ENCODE measurements around the gene TH.

Gene TH

DNA sequence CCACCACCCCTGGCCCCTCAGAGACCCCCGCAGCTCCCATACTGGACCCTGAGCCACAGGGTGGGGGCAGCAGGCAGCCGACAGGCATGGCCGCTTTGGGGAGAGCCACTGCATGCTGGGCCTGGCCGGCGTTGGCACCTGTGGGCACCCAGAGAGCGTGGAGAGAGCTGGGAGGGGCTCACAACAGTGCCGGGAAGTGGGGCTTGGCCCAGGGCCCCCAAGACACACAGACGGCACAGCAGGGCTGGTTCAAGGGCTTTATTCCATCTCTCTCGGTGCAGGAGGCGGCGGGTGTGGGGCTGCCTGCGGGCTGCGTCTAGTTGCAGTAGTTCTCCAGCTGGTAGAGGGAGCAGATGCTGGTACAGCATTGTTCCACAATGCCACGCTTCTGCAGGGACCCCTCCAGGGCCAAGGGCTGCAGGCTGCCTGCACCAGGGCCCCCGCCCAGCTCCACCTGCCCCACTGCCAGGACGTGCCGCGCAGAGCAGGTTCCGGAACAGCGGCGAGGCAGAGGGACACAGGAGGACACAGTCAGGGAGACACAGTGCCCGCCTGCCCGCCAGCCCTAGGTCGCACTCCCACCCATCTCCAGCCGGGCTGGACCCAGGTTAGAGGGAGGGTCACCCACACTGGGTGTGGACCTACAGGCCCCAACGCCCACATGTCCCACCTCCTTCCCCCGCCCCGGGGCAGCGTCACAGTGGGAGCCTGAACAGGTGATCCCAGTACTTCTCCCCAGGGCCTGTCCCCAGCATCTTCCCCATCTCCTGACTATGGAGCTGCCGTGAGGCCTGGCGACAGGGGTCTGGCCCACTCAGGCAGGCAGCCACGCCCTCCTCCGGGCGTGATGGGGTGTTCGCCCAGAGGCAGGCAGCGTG lies 11.8 kb downstream of the TH start:
- no peak overlapping the region for H4K91ac ChIP-seq (ENCODE audit: low read length)
- no peak overlapping the region for H3K27ac ChIP-seq (ENCODE audit: low read length, poor library complexity, severe bottlenecking)
- no peaks in the 10 kb centered on the region for H3K4me1 ChIP-seq (ENCODE audit: control insufficient read depth, insufficient read depth, low read depth, low read length)
- H3K9me3 ChIP-seq (ENCODE audit: control insufficient read depth, low read length): no peaks in the 10 kb centered on the region
- WGBS: 83% methylated on average over 34 of the region's 36 CpGs
- H2BK5ac ChIP-seq (ENCODE audit: low read depth, low read length, poor library complexity, severe bottlenecking): no peak overlapping the region
- H2BK15ac ChIP-seq (ENCODE audit: low read depth, poor library complexity, severe bottlenecking): no peak overlapping the region
- no peak overlapping the region for H2BK120ac ChIP-seq (ENCODE audit: low read depth, low read length)
- no peak overlapping the region for H3K4me3 ChIP-seq (ENCODE audit: insufficient read depth in 1 of 2, low read depth in 1 of 2, low read length in 2 of 2)
- H4K8ac ChIP-seq (ENCODE audit: low read length): no peak overlapping the region
- H3K23ac ChIP-seq (ENCODE audit: low read length in 2 of 2): no peak overlapping the region
- DNase-seq: no peak
- peaks cover 8 to 45% of the 10 kb centered on the region in 2 experiments for H3K27me3 ChIP-seq (ENCODE audit: control insufficient read depth in 1 of 2, insufficient read depth in 1 of 2, low read length in 2 of 2)
- H2AFZ ChIP-seq (ENCODE audit: low read depth, low read length): no peak overlapping the region
- no peaks in the 10 kb centered on the region for H3K79me1 ChIP-seq (replicated peaks; ENCODE audit: low read length, poor library complexity, severe bottlenecking)
- no peak overlapping the region for H2BK12ac ChIP-seq (ENCODE audit: low read length in 2 of 2)
- H3K14ac ChIP-seq (ENCODE audit: low read length in 2 of 2): no peak overlapping the region
- H3K9ac ChIP-seq (ENCODE audit: low read length): no peak overlapping the region
- no peak overlapping the region for H3K4me2 ChIP-seq (ENCODE audit: low read length, poor library complexity, severe bottlenecking)
- no peak overlapping the region for H3K18ac ChIP-seq (ENCODE audit: low read depth in 1 of 2, low read length in 2 of 2)
- no peak overlapping the region for H3K4ac ChIP-seq (ENCODE audit: low read depth in 1 of 2, low read length in 2 of 2)
- no peak overlapping the region for H2AK5ac ChIP-seq (ENCODE audit: low read length, severe bottlenecking)
- H3K36me3 ChIP-seq (ENCODE audit: control insufficient read depth in 1 of 2, insufficient read depth in 2 of 2, low read depth in 1 of 2, low read length in 2 of 2): no peaks in the 10 kb centered on the region

DNA sequence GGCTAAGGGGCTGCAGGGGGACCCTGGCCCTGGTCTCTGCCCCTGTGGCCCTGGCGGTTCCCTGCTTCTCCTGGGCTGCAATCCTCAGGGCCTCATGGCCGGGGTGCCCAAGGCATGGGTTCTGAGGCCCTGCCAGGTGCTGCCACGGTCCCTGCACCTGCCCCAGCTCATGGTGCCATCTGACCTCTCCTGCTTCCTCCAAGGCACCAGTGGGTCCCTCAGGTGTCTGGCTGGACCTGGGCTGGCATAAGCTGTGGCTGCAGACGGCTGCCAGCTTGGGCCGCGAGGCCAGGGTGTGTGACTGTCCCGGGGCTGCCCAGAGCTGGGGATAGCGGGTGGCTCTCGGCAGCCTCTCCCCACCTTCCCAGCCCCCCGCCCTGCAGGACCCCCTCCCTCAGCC lies 12.6 kb downstream of the TH start:
- no peaks in the 10 kb centered on the region for H3K4me1 ChIP-seq (ENCODE audit: control insufficient read depth, insufficient read depth, low read depth, low read length)
- no peaks in the 10 kb centered on the region for H3K36me3 ChIP-seq (ENCODE audit: control insufficient read depth in 1 of 2, insufficient read depth in 2 of 2, low read depth in 1 of 2, low read length in 2 of 2)
- no peak overlapping the region for H3K27ac ChIP-seq (ENCODE audit: low read length, poor library complexity, severe bottlenecking)
- no peak overlapping the region for H3K4me3 ChIP-seq (ENCODE audit: insufficient read depth in 1 of 2, low read depth in 1 of 2, low read length in 2 of 2)
- H2BK12ac ChIP-seq (ENCODE audit: low read length in 2 of 2): no peak overlapping the region
- peak overlapping the region in 1 of 2 experiments; percentile 42 for H3K23ac ChIP-seq (ENCODE audit: low read length in 2 of 2)
- DNase-seq: no peak
- H3K18ac ChIP-seq (ENCODE audit: low read depth in 1 of 2, low read length in 2 of 2): no peak overlapping the region
- H3K4ac ChIP-seq (ENCODE audit: low read depth in 1 of 2, low read length in 2 of 2): no peak overlapping the region
- no peak overlapping the region for H2AK5ac ChIP-seq (ENCODE audit: low read length, severe bottlenecking)
- H3K9me3 ChIP-seq (ENCODE audit: control insufficient read depth, low read length): no peaks in the 10 kb centered on the region
- no peak overlapping the region for H3K4me2 ChIP-seq (ENCODE audit: low read length, poor library complexity, severe bottlenecking)
- no peak overlapping the region for H2BK15ac ChIP-seq (ENCODE audit: low read depth, poor library complexity, severe bottlenecking)
- 86% methylated on average over 4 of the region's 10 CpGs for WGBS
- H3K9ac ChIP-seq (ENCODE audit: low read length): no peak overlapping the region
- H3K27me3 ChIP-seq (ENCODE audit: control insufficient read depth in 1 of 2, insufficient read depth in 1 of 2, low read length in 2 of 2): peaks cover 10 to 47% of the 10 kb centered on the region in 2 experiments
- H3K14ac ChIP-seq (ENCODE audit: low read length in 2 of 2): no peak overlapping the region
- no peak overlapping the region for H2BK5ac ChIP-seq (ENCODE audit: low read depth, low read length, poor library complexity, severe bottlenecking)
- no peaks in the 10 kb centered on the region for H3K79me1 ChIP-seq (replicated peaks; ENCODE audit: low read length, poor library complexity, severe bottlenecking)
- H2AFZ ChIP-seq (ENCODE audit: low read depth, low read length): no peak overlapping the region
- no peak overlapping the region for H2BK120ac ChIP-seq (ENCODE audit: low read depth, low read length)
- no peak overlapping the region for H4K91ac ChIP-seq (ENCODE audit: low read length)
- no peak overlapping the region for H4K8ac ChIP-seq (ENCODE audit: low read length)

DNA sequence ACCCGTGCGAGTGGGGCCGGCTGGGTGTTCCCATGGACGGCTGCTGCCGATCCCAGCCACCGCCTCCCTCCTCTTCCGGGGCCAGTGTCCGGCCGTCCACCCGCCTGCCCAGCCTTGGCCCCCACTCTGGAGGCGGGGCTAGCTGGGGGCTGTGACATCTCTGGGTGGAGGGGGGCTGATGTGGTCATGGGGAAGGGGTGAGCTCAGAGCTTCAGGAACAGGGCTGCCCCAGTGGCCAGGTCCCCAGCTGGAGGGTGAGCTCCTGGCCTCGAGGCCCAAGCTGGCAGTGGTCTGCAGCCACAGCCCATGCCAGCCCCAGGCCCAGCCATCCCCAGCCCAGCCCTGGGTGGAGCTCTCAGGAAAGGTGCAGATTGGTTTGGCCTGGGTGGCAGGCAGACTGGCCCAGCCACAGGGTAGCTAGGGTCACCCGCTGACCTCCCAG lies 13.3 kb downstream of the TH start:
- no peaks in the 10 kb centered on the region for H3K36me3 ChIP-seq (ENCODE audit: control insufficient read depth in 1 of 2, insufficient read depth in 2 of 2, low read depth in 1 of 2, low read length in 2 of 2)
- H3K23ac ChIP-seq (ENCODE audit: low read length in 2 of 2): no peak overlapping the region
- DNase-seq: no peak
- no peak overlapping the region for H3K18ac ChIP-seq (ENCODE audit: low read depth in 1 of 2, low read length in 2 of 2)
- H3K9me3 ChIP-seq (ENCODE audit: control insufficient read depth, low read length): no peaks in the 10 kb centered on the region
- H2AFZ ChIP-seq (ENCODE audit: low read depth, low read length): no peak overlapping the region
- H3K79me1 ChIP-seq (replicated peaks; ENCODE audit: low read length, poor library complexity, severe bottlenecking): no peaks in the 10 kb centered on the region
- H2AK5ac ChIP-seq (ENCODE audit: low read length, severe bottlenecking): no peak overlapping the region
- no peak overlapping the region for H2BK5ac ChIP-seq (ENCODE audit: low read depth, low read length, poor library complexity, severe bottlenecking)
- no peak overlapping the region for H2BK15ac ChIP-seq (ENCODE audit: low read depth, poor library complexity, severe bottlenecking)
- no peak overlapping the region for H3K4ac ChIP-seq (ENCODE audit: low read depth in 1 of 2, low read length in 2 of 2)
- H2BK12ac ChIP-seq (ENCODE audit: low read length in 2 of 2): no peak overlapping the region
- no peak overlapping the region for H3K4me2 ChIP-seq (ENCODE audit: low read length, poor library complexity, severe bottlenecking)
- no peak overlapping the region for H3K27ac ChIP-seq (ENCODE audit: low read length, poor library complexity, severe bottlenecking)
- H3K4me1 ChIP-seq (ENCODE audit: control insufficient read depth, insufficient read depth, low read depth, low read length): no peaks in the 10 kb centered on the region
- no peak overlapping the region for H4K91ac ChIP-seq (ENCODE audit: low read length)
- whole genome bisulfite sequencing: 74% methylated on average over 12 of the region's 13 CpGs
- no peak overlapping the region for H3K14ac ChIP-seq (ENCODE audit: low read length in 2 of 2)
- H2BK120ac ChIP-seq (ENCODE audit: low read depth, low read length): no peak overlapping the region
- no peak overlapping the region for H4K8ac ChIP-seq (ENCODE audit: low read length)
- H3K27me3 ChIP-seq (ENCODE audit: control insufficient read depth in 1 of 2, insufficient read depth in 1 of 2, low read length in 2 of 2): peaks cover 15 to 51% of the 10 kb centered on the region in 2 experiments
- no peak overlapping the region for H3K4me3 ChIP-seq (ENCODE audit: insufficient read depth in 1 of 2, low read depth in 1 of 2, low read length in 2 of 2)
- H3K9ac ChIP-seq (ENCODE audit: low read length): no peak overlapping the region

DNA sequence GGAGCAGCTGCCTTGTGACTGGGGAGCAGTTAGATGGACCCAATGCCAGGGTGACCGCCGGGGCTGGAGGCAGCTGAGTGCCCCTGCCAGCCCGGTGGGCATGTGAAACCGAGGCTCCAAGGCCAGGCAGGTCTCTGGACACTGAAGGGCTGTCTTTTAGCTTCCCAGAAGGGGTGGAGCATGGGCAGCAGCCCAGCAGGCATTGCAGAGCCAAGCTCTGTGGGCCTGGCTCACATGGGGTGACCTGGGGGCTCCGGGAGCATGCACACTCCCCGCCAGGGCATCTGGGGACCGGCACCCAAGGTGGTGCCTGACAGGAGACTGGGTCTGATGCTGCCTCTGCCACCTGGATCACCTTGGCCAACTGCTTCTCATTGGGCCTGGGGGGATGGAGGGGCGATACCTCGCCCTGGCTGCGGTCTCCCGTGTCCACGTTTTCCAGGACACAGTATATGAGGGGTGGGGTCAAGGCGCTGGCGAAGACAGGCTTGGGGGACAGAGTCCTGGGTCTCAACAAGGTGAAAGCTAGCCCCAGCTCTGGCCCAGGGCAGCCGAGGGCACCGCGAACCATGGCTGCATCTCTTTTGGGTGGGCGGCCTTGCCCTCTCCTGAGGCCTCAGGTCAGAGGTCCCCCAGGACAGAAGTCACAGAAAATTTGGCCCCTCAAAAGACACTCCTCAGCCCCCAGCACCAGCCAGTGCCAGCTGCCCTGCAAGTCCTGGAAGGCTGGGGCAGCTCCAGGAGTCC lies 14.1 kb downstream of the TH start:
- no peak overlapping the region for H2BK5ac ChIP-seq (ENCODE audit: low read depth, low read length, poor library complexity, severe bottlenecking)
- no peak overlapping the region for H2BK12ac ChIP-seq (ENCODE audit: low read length in 2 of 2)
- no peak overlapping the region for H2BK120ac ChIP-seq (ENCODE audit: low read depth, low read length)
- H3K9me3 ChIP-seq (ENCODE audit: control insufficient read depth, low read length): no peaks in the 10 kb centered on the region
- H2BK15ac ChIP-seq (ENCODE audit: low read depth, poor library complexity, severe bottlenecking): no peak overlapping the region
- H3K4me1 ChIP-seq (ENCODE audit: control insufficient read depth, insufficient read depth, low read depth, low read length): no peaks in the 10 kb centered on the region
- no peak overlapping the region for H3K27ac ChIP-seq (ENCODE audit: low read length, poor library complexity, severe bottlenecking)
- H3K4me2 ChIP-seq (ENCODE audit: low read length, poor library complexity, severe bottlenecking): no peak overlapping the region
- no peak overlapping the region for H3K18ac ChIP-seq (ENCODE audit: low read depth in 1 of 2, low read length in 2 of 2)
- H3K14ac ChIP-seq (ENCODE audit: low read length in 2 of 2): no peak overlapping the region
- no peaks in the 10 kb centered on the region for H3K36me3 ChIP-seq (ENCODE audit: control insufficient read depth in 1 of 2, insufficient read depth in 2 of 2, low read depth in 1 of 2, low read length in 2 of 2)
- H3K4me3 ChIP-seq (ENCODE audit: insufficient read depth in 1 of 2, low read depth in 1 of 2, low read length in 2 of 2): no peak overlapping the region
- H2AFZ ChIP-seq (ENCODE audit: low read depth, low read length): no peak overlapping the region
- no peak for DNase-seq
- 76% methylated on average over 18 of the region's 18 CpGs for WGBS
- H2AK5ac ChIP-seq (ENCODE audit: low read length, severe bottlenecking): no peak overlapping the region
- H3K9ac ChIP-seq (ENCODE audit: low read length): no peak overlapping the region
- peaks cover 21 to 56% of the 10 kb centered on the region in 2 experiments for H3K27me3 ChIP-seq (ENCODE audit: control insufficient read depth in 1 of 2, insufficient read depth in 1 of 2, low read length in 2 of 2)
- H3K23ac ChIP-seq (ENCODE audit: low read length in 2 of 2): no peak overlapping the region
- H3K79me1 ChIP-seq (replicated peaks; ENCODE audit: low read length, poor library complexity, severe bottlenecking): no peaks in the 10 kb centered on the region
- H4K8ac ChIP-seq (ENCODE audit: low read length): no peak overlapping the region
- H4K91ac ChIP-seq (ENCODE audit: low read length): no peak overlapping the region
- H3K4ac ChIP-seq (ENCODE audit: low read depth in 1 of 2, low read length in 2 of 2): no peak overlapping the region

All from mesenchymal stem cell (in vitro differentiated cells and primary cell).